GM21526 (cell line): ENCODE data around the gene SPEM2.

ENCODE experiments used
- ATAC-seq: cut with Tn5 transposase; IDR thresholded peaks from one replicate; pipeline ENCODE4 v1.9.1; 2021; ENCODE audit warnings: moderate library complexity; ENCODE audit not compliant: unreplicated experiment, low FRiP score

Gene SPEM2

GRCh38 chr17:7440113-7440833 lies 14.9 kb downstream of the SPEM2 start:
- no peak for ATAC-seq

DNA sequence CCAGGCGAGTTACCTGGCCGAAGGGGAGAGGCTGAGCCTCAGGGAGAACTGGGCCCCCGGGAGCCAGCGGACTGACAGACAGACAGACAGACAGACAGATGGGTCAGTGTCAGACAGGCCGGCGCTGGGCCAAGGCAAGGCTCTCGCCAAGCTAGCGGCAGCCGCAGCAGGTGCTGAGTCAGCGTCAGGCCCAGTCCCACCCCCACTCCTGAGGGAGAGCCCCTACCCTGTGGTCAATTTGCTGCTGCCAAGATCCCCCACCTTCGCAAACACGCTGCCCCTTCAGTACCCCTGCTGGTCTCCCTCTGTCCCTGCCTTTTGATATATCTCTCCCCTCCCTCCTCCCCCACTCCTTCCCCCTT lies 15.4 kb downstream of the SPEM2 start:
- no peak for ATAC-seq

- ATAC-seq, result no peak
Observed at GRCh38 chr17:7441266-7441665, 15.8 kb downstream of the SPEM2 start.

DNA sequence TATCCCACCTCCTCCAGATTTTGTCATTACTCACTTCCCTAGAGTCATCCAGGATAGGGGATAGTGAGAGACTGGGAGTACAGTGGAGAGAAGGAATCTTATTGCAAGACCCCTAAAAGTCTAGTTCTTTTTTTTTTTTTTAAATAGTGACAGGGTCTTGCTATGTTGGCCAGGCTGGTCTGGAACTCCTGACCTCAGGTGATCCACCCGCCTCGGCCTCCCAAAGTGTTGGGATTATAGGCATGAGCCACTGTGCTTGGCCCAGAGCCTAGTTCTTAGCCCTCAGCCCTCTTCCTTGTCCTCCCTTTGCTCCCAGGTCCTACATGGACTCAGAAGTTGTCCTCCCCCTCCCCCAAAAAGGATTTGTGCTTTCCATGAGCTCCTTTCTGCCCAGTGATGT lies 16.7 kb downstream of the SPEM2 start:
- ATAC-seq, result no peak

GRCh38 chr17:7443499-7444485 lies 18.4 kb downstream of the SPEM2 start:
- no peak for ATAC-seq

- no peak for ATAC-seq
Observed at GRCh38 chr17:7444682-7445618, 19.5 kb downstream of the SPEM2 start, which contains the start of gene CHRNB1. Gene CHRNB1, plus strand, starts transcription at chr17:7445061. Its CDS starts 67 bp downstream, at chr17:7445128.

DNA sequence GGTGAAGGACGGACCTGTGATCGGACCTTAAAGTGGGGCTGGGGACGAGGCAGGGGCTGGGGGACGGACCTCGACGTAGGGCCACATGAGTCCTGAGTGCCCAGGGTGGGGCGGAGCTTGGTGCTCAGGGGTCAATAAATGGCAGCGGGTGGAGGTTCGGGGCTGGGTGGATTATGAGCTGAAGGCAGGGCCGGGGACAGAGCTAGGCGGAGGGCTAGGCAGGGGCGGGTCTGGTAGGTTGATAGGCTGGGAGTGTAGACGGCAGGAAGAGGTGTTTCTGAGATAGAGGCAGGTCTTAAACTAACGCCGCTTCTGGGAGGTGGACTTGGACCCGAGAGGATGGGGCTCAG lies 20.2 kb downstream of the SPEM2 start:
- ATAC-seq, result no peak

GRCh38 chr17:7448461-7448860 lies 23.0 kb downstream of the SPEM2 start:
- ATAC-seq, result no peak

GRCh38 chr17:7459961-7460545 lies 34.6 kb downstream of the SPEM2 start:
- ATAC-seq, result no peak

- no peak for ATAC-seq
Observed at GRCh38 chr17:7460850-7461660, 35.6 kb downstream of the SPEM2 start.

- ATAC-seq, result no peak
Observed at GRCh38 chr17:7462474-7463371, 37.3 kb downstream of the SPEM2 start.

DNA sequence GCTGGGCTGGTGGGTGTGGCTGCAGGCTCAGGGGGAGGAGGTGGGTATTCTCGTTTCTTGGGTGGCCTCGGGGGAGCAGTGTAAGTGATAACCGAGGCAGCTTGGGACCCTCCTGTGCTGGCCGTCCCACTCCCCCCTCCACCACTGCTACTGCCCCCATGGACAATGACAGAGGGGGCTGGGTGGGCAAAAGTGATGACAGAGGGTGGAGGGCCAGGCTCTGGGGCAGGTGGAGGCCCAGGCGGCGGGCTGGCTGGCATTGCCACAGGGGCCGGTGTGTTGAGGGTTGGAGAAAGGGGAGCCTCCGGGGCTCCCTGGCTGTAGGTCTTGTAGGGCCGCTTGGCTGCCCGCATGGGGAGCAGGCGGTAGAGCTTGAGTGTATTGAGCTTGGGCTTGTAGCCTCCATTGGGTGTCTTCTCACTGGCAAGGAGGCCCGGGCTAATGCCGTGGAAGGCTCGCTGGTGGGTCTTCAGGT lies 38.0 kb downstream of the SPEM2 start:
- no peak for ATAC-seq

GRCh38 chr17:7464081-7464480 lies 38.7 kb downstream of the SPEM2 start:
- ATAC-seq, result no peak

- ATAC-seq, result no peak
Observed at GRCh38 chr17:7465597-7466275, 40.3 kb downstream of the SPEM2 start.

DNA sequence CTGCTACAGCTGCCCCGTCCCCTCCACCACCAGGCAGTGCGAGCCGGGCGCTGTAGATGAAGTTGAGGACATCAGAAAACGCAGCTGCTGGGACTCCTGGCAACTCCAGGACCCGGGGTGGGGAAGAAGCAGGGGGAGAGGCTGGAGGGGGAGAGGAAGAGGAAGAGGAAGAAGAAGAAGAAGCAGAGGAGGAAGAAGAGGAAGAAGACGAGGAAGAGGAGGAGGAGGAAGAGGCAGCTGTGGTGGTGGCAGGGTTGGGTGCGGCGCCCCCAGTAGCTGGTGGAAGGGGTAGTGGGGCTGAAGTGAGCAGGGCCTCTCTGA lies 40.9 kb downstream of the SPEM2 start:
- no peak for ATAC-seq

GRCh38 chr17:7466639-7467341 lies 41.4 kb downstream of the SPEM2 start:
- ATAC-seq, result no peak

- ATAC-seq, result no peak
Observed at GRCh38 chr17:7467498-7467897, 42.1 kb downstream of the SPEM2 start.
